ENCODE data around the gene PABPN1L.
"Not testable (repeated sequence)": the region's sequence is repeated elsewhere in the genome, so short reads cannot be mapped to it uniquely, and the experiment has no call there.

Gene PABPN1L

DNA sequence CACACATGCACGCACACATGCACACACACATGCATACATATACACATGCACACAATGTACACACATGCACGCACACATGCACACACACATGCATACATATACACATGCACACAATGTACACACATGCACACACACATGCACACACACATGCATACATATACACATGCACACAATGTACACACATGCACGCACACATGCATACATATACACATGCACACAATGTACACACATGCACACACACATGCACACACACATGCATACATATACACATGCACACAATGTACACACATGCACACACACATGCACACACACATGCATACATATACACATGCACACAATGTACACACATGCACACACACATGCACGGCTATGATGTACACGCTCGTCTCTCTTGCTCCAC lies 27.8 kb upstream of the PABPN1L start:
- DNase-seq, H3K27me3 Mint-ChIP-seq, H3K27ac Mint-ChIP-seq, H3K4me3 Mint-ChIP-seq, CTCF ChIA-PET, H3K4me1 Mint-ChIP-seq, H3K9me3 Mint-ChIP-seq, H3K36me3 Mint-ChIP-seq: not testable (repeated sequence)

GRCh38 chr16:88893127-88893968 lies 26.9 kb upstream of the PABPN1L start:
- CTCF ChIA-PET = no interaction called here
- no peak overlapping the region for H3K4me3 Mint-ChIP-seq
- DNase-seq = no peak
- H3K36me3 Mint-ChIP-seq = no peaks in the 10 kb centered on the region
- no peaks in the 10 kb centered on the region for H3K27me3 Mint-ChIP-seq
- no peaks in the 10 kb centered on the region for H3K9me3 Mint-ChIP-seq
- H3K4me1 Mint-ChIP-seq = no peaks in the 10 kb centered on the region
- no peak overlapping the region for H3K27ac Mint-ChIP-seq

GRCh38 chr16:88892065-88892464 lies 25.6 kb upstream of the PABPN1L start:
- Mint-ChIP-seq H3K9me3 (no peaks in the 10 kb centered on the region), H3K4me3 (no peak overlapping the region), H3K36me3 (no peaks in the 10 kb centered on the region), H3K4me1 (no peaks in the 10 kb centered on the region), H3K27me3 (no peaks in the 10 kb centered on the region), H3K27ac (no peak overlapping the region)
- CTCF ChIA-PET = no interaction called here
- no peak for DNase-seq

- H3K36me3 Mint-ChIP-seq = no peaks in the 10 kb centered on the region
- no peaks in the 10 kb centered on the region for H3K9me3 Mint-ChIP-seq
- no peak for DNase-seq
- no peak overlapping the region for H3K27ac Mint-ChIP-seq
- CTCF ChIA-PET = no interaction called here
- no peak overlapping the region for H3K4me3 Mint-ChIP-seq
- H3K27me3 Mint-ChIP-seq = no peaks in the 10 kb centered on the region
- no peaks in the 10 kb centered on the region for H3K4me1 Mint-ChIP-seq
Measured at GRCh38 chr16:88891083-88891482, 24.6 kb upstream of the PABPN1L start.

DNA sequence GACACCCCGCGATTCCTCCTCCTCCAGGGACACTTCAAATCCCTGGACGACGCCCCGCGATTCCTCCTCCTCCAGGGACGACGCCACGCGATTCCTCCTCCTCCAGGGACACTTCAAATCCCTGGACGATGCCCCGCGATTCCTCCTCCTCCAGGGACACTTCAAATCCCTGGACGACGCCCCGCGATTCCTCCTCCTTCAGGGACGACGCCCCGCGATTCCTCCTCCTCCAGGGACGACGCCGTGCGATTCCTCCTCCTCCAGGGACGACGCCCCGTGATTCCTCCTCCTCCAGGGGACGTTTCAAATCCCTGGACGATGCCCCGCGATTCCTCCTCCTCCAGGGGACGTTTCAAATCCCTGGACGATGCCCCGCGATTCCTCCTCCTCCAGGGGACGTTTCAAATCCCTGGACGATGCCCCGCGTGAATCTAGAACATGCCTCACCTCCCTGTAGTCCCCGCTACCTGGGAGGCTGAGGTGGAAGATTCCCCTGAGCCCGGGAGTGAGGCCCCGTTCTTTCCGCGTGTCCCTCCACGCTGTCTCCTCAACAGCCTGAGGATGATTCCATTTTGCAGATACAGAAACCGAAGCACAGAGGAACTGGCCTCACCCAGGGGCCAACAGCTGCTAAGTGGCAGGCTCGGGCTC lies 23.4 kb upstream of the PABPN1L start:
- DNase-seq, H3K4me1 Mint-ChIP-seq, H3K27me3 Mint-ChIP-seq, CTCF ChIA-PET, H3K36me3 Mint-ChIP-seq, H3K27ac Mint-ChIP-seq, H3K4me3 Mint-ChIP-seq, H3K9me3 Mint-ChIP-seq: not testable (repeated sequence)

GRCh38 chr16:88888461-88889387 lies 22.3 kb upstream of the PABPN1L start:
- Mint-ChIP-seq H3K4me3 (no peak overlapping the region), H3K36me3 (no peaks in the 10 kb centered on the region), H3K27me3 (no peaks in the 10 kb centered on the region), H3K9me3 (no peaks in the 10 kb centered on the region), H3K27ac (no peak overlapping the region), H3K4me1 (no peaks in the 10 kb centered on the region)
- DNase-seq = no peak
- CTCF ChIA-PET = no interaction called here

DNA sequence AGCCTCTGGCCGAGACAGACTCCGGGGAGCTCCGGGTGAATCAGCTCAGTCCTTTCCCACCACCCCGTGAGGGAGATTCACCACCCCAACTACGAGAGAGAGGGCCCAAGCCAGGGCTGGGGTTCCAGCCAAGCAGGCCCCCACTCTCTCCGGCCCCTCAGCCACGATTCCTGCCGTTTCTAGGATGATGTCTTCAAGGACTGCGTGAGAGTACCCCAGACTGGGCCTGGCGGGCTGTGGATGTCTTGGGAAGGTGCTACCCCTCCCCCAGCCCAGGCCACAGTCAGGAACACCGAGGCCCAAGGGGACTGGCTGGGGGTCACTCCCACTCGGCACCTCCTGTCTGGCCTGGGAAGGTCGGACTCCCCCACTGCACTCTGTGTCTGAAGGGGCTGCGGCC lies 21.6 kb upstream of the PABPN1L start:
- H3K4me3 Mint-ChIP-seq = no peak overlapping the region
- H3K27ac Mint-ChIP-seq = no peak overlapping the region
- H3K27me3 Mint-ChIP-seq = no peaks in the 10 kb centered on the region
- no peaks in the 10 kb centered on the region for H3K4me1 Mint-ChIP-seq
- DNase-seq = no peak
- CTCF ChIA-PET = no interaction called here
- H3K36me3 Mint-ChIP-seq = no peaks in the 10 kb centered on the region
- peaks cover 2% of the 10 kb centered on the region for H3K9me3 Mint-ChIP-seq

- H3K4me3 Mint-ChIP-seq = no peak overlapping the region
- H3K27me3 Mint-ChIP-seq = no peaks in the 10 kb centered on the region
- H3K27ac Mint-ChIP-seq = no peak overlapping the region
- CTCF ChIA-PET = no interaction called here
- peaks cover 2% of the 10 kb centered on the region for H3K9me3 Mint-ChIP-seq
- DNase-seq = no peak
- H3K4me1 Mint-ChIP-seq = no peaks in the 10 kb centered on the region
- H3K36me3 Mint-ChIP-seq = no peaks in the 10 kb centered on the region
Measured at GRCh38 chr16:88886845-88887521, 20.5 kb upstream of the PABPN1L start.

GRCh38 chr16:88886420-88886844 lies 20.0 kb upstream of the PABPN1L start:
- no peak overlapping the region for H3K4me3 Mint-ChIP-seq
- H3K36me3 Mint-ChIP-seq = no peaks in the 10 kb centered on the region
- peaks cover 2% of the 10 kb centered on the region for H3K9me3 Mint-ChIP-seq
- no peak for DNase-seq
- no peaks in the 10 kb centered on the region for H3K27me3 Mint-ChIP-seq
- no peaks in the 10 kb centered on the region for H3K4me1 Mint-ChIP-seq
- no peak overlapping the region for H3K27ac Mint-ChIP-seq
- CTCF ChIA-PET = no interaction called here

- no peak overlapping the region for H3K27ac Mint-ChIP-seq
- no peak overlapping the region for H3K4me3 Mint-ChIP-seq
- peaks cover 2% of the 10 kb centered on the region for H3K9me3 Mint-ChIP-seq
- no peak for DNase-seq
- no peaks in the 10 kb centered on the region for H3K27me3 Mint-ChIP-seq
- H3K36me3 Mint-ChIP-seq = no peaks in the 10 kb centered on the region
- CTCF ChIA-PET = no interaction called here
- no peaks in the 10 kb centered on the region for H3K4me1 Mint-ChIP-seq
Measured at GRCh38 chr16:88885693-88886280, 19.3 kb upstream of the PABPN1L start.

DNA sequence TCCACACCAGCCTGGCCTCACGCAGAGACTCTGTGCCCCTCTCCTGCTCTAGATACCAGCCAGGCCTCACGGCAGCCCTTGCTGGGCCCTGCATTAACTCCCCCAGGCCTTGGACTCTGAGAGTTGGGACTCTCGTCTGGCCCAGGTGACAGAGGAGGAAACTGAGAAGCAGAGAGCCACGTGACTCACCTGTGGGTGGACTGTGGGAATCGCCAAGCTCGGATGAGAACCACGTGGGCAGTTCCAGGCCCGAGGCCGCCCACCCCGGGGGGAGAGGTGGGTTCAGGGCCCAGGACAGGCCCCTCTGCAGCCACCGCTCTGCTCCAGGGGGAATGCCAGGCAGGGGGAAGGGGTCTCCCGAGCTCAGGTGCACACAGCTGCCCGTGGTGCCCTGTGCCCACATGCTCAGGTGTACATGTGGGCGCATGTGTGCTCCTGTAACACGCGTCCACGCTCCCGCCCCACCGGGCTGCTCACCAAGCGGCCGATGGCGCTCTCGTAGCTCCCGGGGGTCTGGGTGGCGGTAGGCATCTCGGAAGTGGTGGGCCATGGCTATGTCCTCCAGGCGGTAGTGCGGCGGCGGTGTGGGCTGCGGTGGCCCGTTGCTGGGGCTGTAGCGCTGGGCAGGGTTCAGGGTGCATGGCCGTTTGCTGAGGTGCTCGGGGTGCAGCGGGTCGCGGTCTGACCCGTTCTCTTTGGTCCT lies 18.3 kb upstream of the PABPN1L start:
- Mint-ChIP-seq H3K36me3 (no peaks in the 10 kb centered on the region), H3K27ac (no peak overlapping the region), H3K9me3 (peaks cover 2% of the 10 kb centered on the region), H3K4me3 (no peak overlapping the region), H3K4me1 (no peaks in the 10 kb centered on the region), H3K27me3 (no peaks in the 10 kb centered on the region)
- CTCF ChIA-PET = no interaction called here
- DNase-seq = no peak

GRCh38 chr16:88883946-88884345 lies 17.5 kb upstream of the PABPN1L start:
- H3K27me3 Mint-ChIP-seq = no peaks in the 10 kb centered on the region
- H3K4me3 Mint-ChIP-seq = no peak overlapping the region
- CTCF ChIA-PET = no interaction called here
- DNase-seq = no peak
- H3K27ac Mint-ChIP-seq = no peak overlapping the region
- H3K4me1 Mint-ChIP-seq = no peaks in the 10 kb centered on the region
- no peaks in the 10 kb centered on the region for H3K36me3 Mint-ChIP-seq
- H3K9me3 Mint-ChIP-seq = peaks cover 2% of the 10 kb centered on the region

- Mint-ChIP-seq H3K4me3 (no peak overlapping the region), H3K27me3 (no peaks in the 10 kb centered on the region), H3K27ac (no peak overlapping the region), H3K4me1 (no peaks in the 10 kb centered on the region), H3K36me3 (no peaks in the 10 kb centered on the region), H3K9me3 (peaks cover 2% of the 10 kb centered on the region)
- no peak for DNase-seq
- CTCF ChIA-PET = no interaction called here
Measured at GRCh38 chr16:88883117-88883895, 16.8 kb upstream of the PABPN1L start.

All from activated naive CD4-positive, alpha-beta T cell treated with anti-CD3 and anti-CD28 coated beads, Interleukin-2, amount 10 ng/mL, durations not matched to agents 7 days and 5 days (primary cell).